HG02678 (cell line): ENCODE measurements around the gene SLC9C2.

Experiments used
- ATAC-seq: cut with Tn5 transposase; IDR thresholded peaks from one replicate; pipeline ENCODE4 v1.9.1; 2021; ENCODE audit warnings: mild to moderate bottlenecking, moderate library complexity; ENCODE audit not compliant: unreplicated experiment

SLC9C2 gene

GRCh38 chr1:173454966-173455524 lies 147.8 kb downstream of the SLC9C2 start:
- no peak for ATAC-seq

GRCh38 chr1:173453982-173454381 lies 148.9 kb downstream of the SLC9C2 start:
- no peak for ATAC-seq

- no peak for ATAC-seq
Observed at GRCh38 chr1:173451981-173452380, 150.9 kb downstream of the SLC9C2 start.
